Suprapubic skin (tissue), 4 donors: ENCODE results near the gene SLC44A4.

Experiments
- POLR2A ChIP-seq, 2 donors: fragments of 450-650 bp; IDR thresholded peaks; one replicate each; pipeline ENCODE4 v1.6.1; 2017; ENCODE audit warnings: antibody characterized with exemption in 2 of 2, mild to moderate bottlenecking in 2 of 2, moderate library complexity in 2 of 2
- POLR2AphosphoS5 ChIP-seq, 3 donors: sonication (generic); formaldehyde crosslinking; IDR thresholded peaks; one replicate each; pipeline ENCODE4 v1.6.1; 2017; ENCODE audit warnings: antibody characterized with exemption in 3 of 3
- TF ChIP-seq, protein P1 (sequence below), 2 donors: fragments of 200-600 bp in 1 of 2; fragments of 450-650 bp in 1 of 2; sonication (generic) in 1 of 2; IDR thresholded peaks; one replicate each; pipeline ENCODE4 v1.5.1; 2016 to 2019; ENCODE audit warnings: antibody characterized with exemption in 2 of 2, mild to moderate bottlenecking in 1 of 2, moderate library complexity in 1 of 2

DNA sequence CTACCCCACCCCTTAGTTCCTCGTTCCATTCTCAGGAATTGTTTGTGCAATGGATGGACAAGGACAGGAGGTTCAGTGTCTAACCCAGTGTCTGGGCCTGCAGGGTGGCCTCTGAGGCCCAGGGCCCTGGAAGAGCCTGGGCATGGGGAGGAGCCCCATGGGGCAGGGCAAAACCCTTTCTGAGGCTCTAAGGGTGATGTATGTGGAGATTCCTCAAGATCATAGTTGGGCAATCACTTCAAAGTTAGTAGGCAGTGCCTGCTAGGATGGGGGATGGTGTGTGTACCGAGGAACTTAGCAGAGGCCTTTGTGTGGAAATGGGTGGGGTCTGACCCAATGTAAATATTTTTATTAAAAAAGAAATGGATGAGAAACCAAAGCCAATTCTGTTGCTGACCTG is 42.0 kb upstream of the SLC44A4 start:
- TF ChIP-seq, protein P1, sequence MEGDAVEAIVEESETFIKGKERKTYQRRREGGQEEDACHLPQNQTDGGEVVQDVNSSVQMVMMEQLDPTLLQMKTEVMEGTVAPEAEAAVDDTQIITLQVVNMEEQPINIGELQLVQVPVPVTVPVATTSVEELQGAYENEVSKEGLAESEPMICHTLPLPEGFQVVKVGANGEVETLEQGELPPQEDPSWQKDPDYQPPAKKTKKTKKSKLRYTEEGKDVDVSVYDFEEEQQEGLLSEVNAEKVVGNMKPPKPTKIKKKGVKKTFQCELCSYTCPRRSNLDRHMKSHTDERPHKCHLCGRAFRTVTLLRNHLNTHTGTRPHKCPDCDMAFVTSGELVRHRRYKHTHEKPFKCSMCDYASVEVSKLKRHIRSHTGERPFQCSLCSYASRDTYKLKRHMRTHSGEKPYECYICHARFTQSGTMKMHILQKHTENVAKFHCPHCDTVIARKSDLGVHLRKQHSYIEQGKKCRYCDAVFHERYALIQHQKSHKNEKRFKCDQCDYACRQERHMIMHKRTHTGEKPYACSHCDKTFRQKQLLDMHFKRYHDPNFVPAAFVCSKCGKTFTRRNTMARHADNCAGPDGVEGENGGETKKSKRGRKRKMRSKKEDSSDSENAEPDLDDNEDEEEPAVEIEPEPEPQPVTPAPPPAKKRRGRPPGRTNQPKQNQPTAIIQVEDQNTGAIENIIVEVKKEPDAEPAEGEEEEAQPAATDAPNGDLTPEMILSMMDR (IDR thresholded peaks at IDR 0.05) = no peak
- no peak for TF ChIP-seq POLR2AphosphoS5 (IDR thresholded peaks at IDR 0.05)
- TF ChIP-seq POLR2A (IDR thresholded peaks at IDR 0.05) = no peak
